Measurements from ENCODE around the gene RERE. TPM values are rescaled to one million over a fixed set of nuclear protein-coding genes. Genes with fewer than 3 reads are reported as not detected.
"Not testable (repeated sequence)": the region's sequence is repeated elsewhere in the genome, so short reads cannot be mapped to it uniquely, and the experiment has no call there.

RERE gene
- polyA plus RNA-seq, 1 experiment, result 14.3 TPM

DNA sequence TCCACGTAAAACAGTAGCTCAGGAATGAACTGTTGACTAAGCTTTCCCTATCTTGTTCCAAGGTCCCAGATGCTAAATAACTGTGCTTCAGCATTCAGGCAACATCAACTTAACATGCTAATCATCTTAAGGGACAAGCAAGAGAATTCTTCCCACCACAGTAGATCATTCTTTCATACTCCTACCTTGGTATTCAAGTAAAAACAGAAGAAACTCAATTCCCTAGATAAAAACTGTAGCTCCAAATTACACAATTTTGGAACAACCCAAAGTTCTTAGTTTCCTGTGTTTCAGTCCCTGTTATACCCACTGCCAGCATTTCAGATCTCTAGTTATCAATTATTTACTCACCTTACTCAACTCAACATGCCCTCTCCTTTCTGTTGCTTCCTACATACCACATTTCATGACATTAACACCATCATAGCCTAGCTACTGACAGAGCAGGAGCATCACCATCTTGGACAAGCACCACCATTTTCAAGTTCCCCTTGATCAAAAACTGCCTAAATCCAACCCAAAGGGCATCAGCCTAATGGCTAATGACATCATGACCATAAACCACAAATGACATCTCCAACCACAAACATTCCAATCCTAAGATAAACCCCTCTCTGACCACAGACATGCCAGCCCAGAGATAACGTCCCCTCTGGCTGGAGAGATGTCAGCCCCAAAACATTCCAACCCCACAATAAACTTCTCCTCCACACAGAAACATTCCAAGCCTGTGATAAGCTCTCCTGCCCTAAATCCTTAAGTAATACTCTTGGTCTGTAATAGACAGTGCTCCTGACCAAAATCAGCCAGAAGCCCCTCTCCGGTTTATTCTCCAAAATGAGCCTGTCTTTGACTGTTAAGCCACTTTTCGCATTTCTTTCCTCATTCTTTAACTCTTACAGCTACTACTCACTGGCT is 191.2 kb downstream of the RERE start:
- Histone ChIP-seq H3K27me3 (ENCODE audit: control insufficient read depth, insufficient read depth, low read length) (no peaks in the 10 kb centered on the region), H3K9me3 (ENCODE audit: control insufficient read depth, insufficient read depth, low read length) (no peaks in the 10 kb centered on the region), H3K4me3 (ENCODE audit: low read depth, low read length) (no peak overlapping the region), H3K27ac (ENCODE audit: low read depth, low read length) (peak overlapping the region; percentile 67)
- DNase-seq (ENCODE audit: low read depth, low spot score), result peak; percentile 93
- TF ChIP-seq, protein P1, sequence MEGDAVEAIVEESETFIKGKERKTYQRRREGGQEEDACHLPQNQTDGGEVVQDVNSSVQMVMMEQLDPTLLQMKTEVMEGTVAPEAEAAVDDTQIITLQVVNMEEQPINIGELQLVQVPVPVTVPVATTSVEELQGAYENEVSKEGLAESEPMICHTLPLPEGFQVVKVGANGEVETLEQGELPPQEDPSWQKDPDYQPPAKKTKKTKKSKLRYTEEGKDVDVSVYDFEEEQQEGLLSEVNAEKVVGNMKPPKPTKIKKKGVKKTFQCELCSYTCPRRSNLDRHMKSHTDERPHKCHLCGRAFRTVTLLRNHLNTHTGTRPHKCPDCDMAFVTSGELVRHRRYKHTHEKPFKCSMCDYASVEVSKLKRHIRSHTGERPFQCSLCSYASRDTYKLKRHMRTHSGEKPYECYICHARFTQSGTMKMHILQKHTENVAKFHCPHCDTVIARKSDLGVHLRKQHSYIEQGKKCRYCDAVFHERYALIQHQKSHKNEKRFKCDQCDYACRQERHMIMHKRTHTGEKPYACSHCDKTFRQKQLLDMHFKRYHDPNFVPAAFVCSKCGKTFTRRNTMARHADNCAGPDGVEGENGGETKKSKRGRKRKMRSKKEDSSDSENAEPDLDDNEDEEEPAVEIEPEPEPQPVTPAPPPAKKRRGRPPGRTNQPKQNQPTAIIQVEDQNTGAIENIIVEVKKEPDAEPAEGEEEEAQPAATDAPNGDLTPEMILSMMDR (IDR thresholded peaks at IDR 0.05; ENCODE audit: low read depth, low read length), result no peak
- POLR2A ChIA-PET, result interaction anchor here (0.6 to 1.4 kb wide), 5 partner anchors 10 to 114 kb away, joined by 3 to 8 read pairs (median 3); no protein-coding TSS in a partner anchor
- CTCF ChIA-PET, result interaction anchor here (0.8 kb wide), 1 partner anchor 223 kb away, joined by 3 read pairs; no protein-coding TSS in a partner anchor

- Histone ChIP-seq H3K27me3 (ENCODE audit: control insufficient read depth, insufficient read depth, low read length) (no peaks in the 10 kb centered on the region), H3K9me3 (ENCODE audit: control insufficient read depth, insufficient read depth, low read length) (no peaks in the 10 kb centered on the region), H3K4me3 (ENCODE audit: low read depth, low read length) (no peak overlapping the region), H3K27ac (ENCODE audit: low read depth, low read length) (no peak overlapping the region)
- TF ChIP-seq, protein P1 (IDR thresholded peaks at IDR 0.05; ENCODE audit: low read depth, low read length), result no peak
- no peak for DNase-seq (ENCODE audit: low read depth, low spot score)
- ChIA-PET CTCF (interaction anchor here (0.8 kb wide), 1 partner anchor 223 kb away, joined by 3 read pairs; no protein-coding TSS in a partner anchor), POLR2A (interaction anchor here (1.0 to 1.4 kb wide), 3 partner anchors 9 to 115 kb away, joined by 3 read pairs; no protein-coding TSS in a partner anchor)
Observed at GRCh38 chr1:8625491-8625890, 191.9 kb downstream of the RERE start.

- POLR2A ChIA-PET; H3K9me3 ChIP-seq (ENCODE audit: control insufficient read depth, insufficient read depth, low read length); H3K27ac ChIP-seq (ENCODE audit: low read depth, low read length); H3K4me3 ChIP-seq (ENCODE audit: low read depth, low read length); H3K27me3 ChIP-seq (ENCODE audit: control insufficient read depth, insufficient read depth, low read length); DNase-seq (ENCODE audit: low read depth, low spot score): not testable (repeated sequence)
- CTCF ChIA-PET, result interaction anchor here (1.0 kb wide), 1 partner anchor 53 kb away, joined by 3 read pairs; no protein-coding TSS in a partner anchor
Observed at GRCh38 chr1:8623651-8624192, 193.7 kb downstream of the RERE start.

GRCh38 chr1:8621785-8622348 is 195.6 kb downstream of the RERE start:
- H3K4me3 ChIP-seq (ENCODE audit: low read depth, low read length); POLR2A ChIA-PET; H3K9me3 ChIP-seq (ENCODE audit: control insufficient read depth, insufficient read depth, low read length); H3K27ac ChIP-seq (ENCODE audit: low read depth, low read length); DNase-seq (ENCODE audit: low read depth, low spot score); H3K27me3 ChIP-seq (ENCODE audit: control insufficient read depth, insufficient read depth, low read length): not testable (repeated sequence)
- CTCF ChIA-PET, result interaction anchor here (0.7 to 0.9 kb wide), 2 partner anchors 60 to 150 kb away, joined by 3 to 4 read pairs; no protein-coding TSS in a partner anchor

- DNase-seq (ENCODE audit: low read depth, low spot score); POLR2A ChIA-PET; H3K9me3 ChIP-seq (ENCODE audit: control insufficient read depth, insufficient read depth, low read length); H3K4me3 ChIP-seq (ENCODE audit: low read depth, low read length); H3K27ac ChIP-seq (ENCODE audit: low read depth, low read length); H3K27me3 ChIP-seq (ENCODE audit: control insufficient read depth, insufficient read depth, low read length): not testable (repeated sequence)
- CTCF ChIA-PET, result interaction anchor here (0.8 to 0.9 kb wide), 3 partner anchors 60 to 228 kb away, joined by 3 read pairs; no protein-coding TSS in a partner anchor
Observed at GRCh38 chr1:8621034-8621582, 196.3 kb downstream of the RERE start.

DNA sequence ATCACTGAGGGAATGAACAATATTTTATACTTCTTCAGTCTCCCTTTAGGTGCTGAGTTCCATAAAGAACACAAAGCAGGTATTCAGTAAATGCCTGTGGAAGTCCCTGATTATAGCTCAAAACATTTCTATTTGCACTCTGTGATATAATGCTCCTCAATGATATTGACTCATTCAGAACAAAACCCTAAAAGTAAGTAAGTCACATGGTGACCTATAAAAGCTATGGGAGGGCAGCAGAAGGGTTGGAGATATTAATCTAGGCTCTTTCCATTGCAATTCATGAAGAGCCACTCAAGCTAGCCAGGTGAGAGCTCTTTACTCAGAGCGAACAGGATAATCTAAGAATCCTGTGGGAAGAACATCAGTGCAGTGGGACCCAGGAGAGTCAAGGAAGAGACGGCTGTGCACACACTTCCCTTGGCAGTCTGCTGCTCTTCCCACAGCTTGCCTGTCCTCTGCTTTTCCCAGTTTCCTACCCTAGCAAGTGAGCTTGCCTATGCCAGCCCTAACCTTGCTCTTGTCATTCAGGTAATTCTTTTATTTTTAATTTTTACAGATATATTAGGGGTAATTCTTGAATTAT is 197.4 kb downstream of the RERE start:
- ChIA-PET CTCF (interaction anchor here (0.9 kb wide), 1 partner anchor 229 kb away, joined by 3 read pairs; no protein-coding TSS in a partner anchor), POLR2A (interaction anchor here (0.6 kb wide), 1 partner anchor 8 kb away, joined by 3 read pairs; no protein-coding TSS in a partner anchor)
- H3K27ac ChIP-seq (ENCODE audit: low read depth, low read length); H3K4me3 ChIP-seq (ENCODE audit: low read depth, low read length); DNase-seq (ENCODE audit: low read depth, low spot score); H3K9me3 ChIP-seq (ENCODE audit: control insufficient read depth, insufficient read depth, low read length); H3K27me3 ChIP-seq (ENCODE audit: control insufficient read depth, insufficient read depth, low read length): not testable (repeated sequence)

DNA sequence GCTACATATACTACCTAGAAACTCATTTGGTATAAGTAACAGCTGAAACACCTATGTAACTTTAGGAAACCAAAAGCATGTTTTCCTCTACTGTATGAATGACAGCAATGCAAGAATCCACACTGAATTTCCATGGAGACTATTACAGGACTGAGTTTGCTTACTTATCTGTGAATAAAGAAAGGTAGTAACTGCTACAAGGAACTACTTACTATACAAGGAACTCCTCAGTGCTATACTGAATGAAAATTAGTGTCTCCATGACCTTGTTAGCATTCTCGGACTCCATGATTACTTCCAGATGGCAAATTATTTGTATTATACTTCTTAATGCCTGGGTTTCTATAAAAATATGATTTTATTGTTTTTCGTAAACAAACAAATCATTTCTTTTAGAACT is 198.0 kb downstream of the RERE start:
- CTCF ChIA-PET; H3K4me3 ChIP-seq (ENCODE audit: low read depth, low read length); H3K9me3 ChIP-seq (ENCODE audit: control insufficient read depth, insufficient read depth, low read length); H3K27ac ChIP-seq (ENCODE audit: low read depth, low read length); H3K27me3 ChIP-seq (ENCODE audit: control insufficient read depth, insufficient read depth, low read length); POLR2A ChIA-PET; DNase-seq (ENCODE audit: low read depth, low spot score): not testable (repeated sequence)

All from AG04450 (cell line).